GM18517 (cell line): Measurements from ENCODE around the gene NR3C2.

Experiments used
- ATAC-seq: cut with Tn5 transposase; IDR thresholded peaks from one replicate; pipeline ENCODE4 v1.9.1; 2021; ENCODE audit warnings: mild to moderate bottlenecking, moderate library complexity; ENCODE audit not compliant: unreplicated experiment

NR3C2 gene

GRCh38 chr4:148373093-148373492 lies 69.1 kb downstream of the NR3C2 start:
- ATAC-seq: no peak

GRCh38 chr4:148369919-148370318 lies 72.3 kb downstream of the NR3C2 start:
- no peak for ATAC-seq

GRCh38 chr4:148367756-148368155 lies 74.5 kb downstream of the NR3C2 start:
- no peak for ATAC-seq

- no peak for ATAC-seq
Observed at GRCh38 chr4:148366251-148366650, 76.0 kb downstream of the NR3C2 start.

- ATAC-seq: no peak
Observed at GRCh38 chr4:148364525-148364924, 77.7 kb downstream of the NR3C2 start.

GRCh38 chr4:148359769-148360168 lies 82.4 kb downstream of the NR3C2 start:
- ATAC-seq: no peak

- no peak for ATAC-seq
Observed at GRCh38 chr4:148355442-148356123, 86.6 kb downstream of the NR3C2 start.

GRCh38 chr4:148354186-148354585 lies 88.0 kb downstream of the NR3C2 start:
- no peak for ATAC-seq

- ATAC-seq: no peak
Observed at GRCh38 chr4:148353571-148353970, 88.6 kb downstream of the NR3C2 start.

GRCh38 chr4:148349153-148349552 lies 93.1 kb downstream of the NR3C2 start:
- ATAC-seq: no peak

- ATAC-seq: no peak
Observed at GRCh38 chr4:148346657-148347056, 95.6 kb downstream of the NR3C2 start.

- ATAC-seq: no peak
Observed at GRCh38 chr4:148345509-148345908, 96.7 kb downstream of the NR3C2 start.

- no peak for ATAC-seq
Observed at GRCh38 chr4:148344941-148345340, 97.3 kb downstream of the NR3C2 start.

GRCh38 chr4:148344352-148344751 lies 97.9 kb downstream of the NR3C2 start:
- no peak for ATAC-seq

- ATAC-seq: no peak
Observed at GRCh38 chr4:148341980-148342800, 100.0 kb downstream of the NR3C2 start.

GRCh38 chr4:148335133-148335532 lies 107.1 kb downstream of the NR3C2 start:
- ATAC-seq: no peak

- ATAC-seq: no peak
Observed at GRCh38 chr4:148333265-148333664, 108.9 kb downstream of the NR3C2 start.

- ATAC-seq: no peak
Observed at GRCh38 chr4:148332486-148332885, 109.7 kb downstream of the NR3C2 start.

- ATAC-seq: no peak
Observed at GRCh38 chr4:148330724-148331123, 111.5 kb downstream of the NR3C2 start.

- no peak for ATAC-seq
Observed at GRCh38 chr4:148330161-148330560, 112.1 kb downstream of the NR3C2 start.

- ATAC-seq: no peak
Observed at GRCh38 chr4:148329751-148330150, 112.5 kb downstream of the NR3C2 start.

- ATAC-seq: no peak
Observed at GRCh38 chr4:148327683-148328082, 114.5 kb downstream of the NR3C2 start.
